GM23338 (cell line): ENCODE results near the gene SOX13.

ENCODE experiments used
- CREB1 ChIP-seq: fragments of 250-450 bp; sonication (Bioruptor Pico); IDR thresholded peaks from 2 replicates; pipeline ENCODE4 v1.5.0; 2020; ENCODE audit warnings: low read depth, mild to moderate bottlenecking, moderate library complexity
- EZH2 ChIP-seq: fragments of 200-600 bp; sonication (generic); IDR thresholded peaks from one replicate; pipeline ENCODE4 v1.8.0; 2017; ENCODE audit warnings: antibody characterized with exemption, mild to moderate bottlenecking, low read depth; ENCODE audit not compliant: unreplicated experiment
- EZH2phosphoT487 ChIP-seq: fragments of 200-600 bp; sonication (generic); IDR thresholded peaks from one replicate; pipeline ENCODE4 v1.8.1; 2018; ENCODE audit warnings: antibody characterized with exemption; ENCODE audit not compliant: unreplicated experiment
- JUNB ChIP-seq: IDR thresholded peaks from one replicate; pipeline ENCODE4 v1.6.1; 2016; ENCODE audit warnings: antibody characterized with exemption; ENCODE audit not compliant: unreplicated experiment
- NANOG ChIP-seq: IDR thresholded peaks from 2 replicates; pipeline ENCODE4 v1.6.1; 2016; ENCODE audit warnings: antibody characterized with exemption, borderline replicate concordance
- POLR2AphosphoS5 ChIP-seq: IDR thresholded peaks from 2 replicates; pipeline ENCODE4 v1.6.1; 2016; ENCODE audit warnings: antibody characterized with exemption, low read depth
- STAT1 ChIP-seq: IDR thresholded peaks from one replicate; pipeline ENCODE4 v1.6.1; 2016; ENCODE audit warnings: antibody characterized with exemption; ENCODE audit not compliant: unreplicated experiment
- ZNF114 ChIP-seq: fragments of 250-450 bp; sonication (Bioruptor Pico); IDR thresholded peaks from 2 replicates; pipeline ENCODE4 v1.5.0; 2020; ENCODE audit warnings: mild to moderate bottlenecking, moderate library complexity
- ZNF331 ChIP-seq: fragments of 250-450 bp; sonication (Bioruptor Pico); IDR thresholded peaks from 2 replicates; pipeline ENCODE4 v1.5.0; 2020; ENCODE audit warnings: low read depth, mild to moderate bottlenecking, moderate library complexity
- TF ChIP-seq, protein P1 (sequence below), 2 experiments: fragments of 200-600 bp in 1 of 2; sonication (generic) in 1 of 2; conservative IDR thresholded peaks; 2 replicates each; pipeline versions ENCODE4 v1.5.1 to v1.6.1; 2016 to 2017; ENCODE audit warnings: antibody characterized with exemption in 2 of 2, low read depth in 2 of 2, mild to moderate bottlenecking in 2 of 2, moderate library complexity in 1 of 2
- TF ChIP-seq, protein P2 (sequence below): IDR thresholded peaks from 2 replicates; pipeline ENCODE4 v1.6.1; 2016; ENCODE audit warnings: antibody characterized with exemption
- TF ChIP-seq, protein P3 (sequence below): IDR thresholded peaks from one replicate; pipeline ENCODE4 v1.6.1; 2018; ENCODE audit warnings: antibody characterized with exemption; ENCODE audit not compliant: unreplicated experiment
- TF ChIP-seq, protein P4 (sequence below): fragments of 250-450 bp; sonication (Bioruptor Pico); IDR thresholded peaks from 2 replicates; pipeline ENCODE4 v1.5.0; 2020; ENCODE audit warnings: mild to moderate bottlenecking, moderate library complexity

DNA sequence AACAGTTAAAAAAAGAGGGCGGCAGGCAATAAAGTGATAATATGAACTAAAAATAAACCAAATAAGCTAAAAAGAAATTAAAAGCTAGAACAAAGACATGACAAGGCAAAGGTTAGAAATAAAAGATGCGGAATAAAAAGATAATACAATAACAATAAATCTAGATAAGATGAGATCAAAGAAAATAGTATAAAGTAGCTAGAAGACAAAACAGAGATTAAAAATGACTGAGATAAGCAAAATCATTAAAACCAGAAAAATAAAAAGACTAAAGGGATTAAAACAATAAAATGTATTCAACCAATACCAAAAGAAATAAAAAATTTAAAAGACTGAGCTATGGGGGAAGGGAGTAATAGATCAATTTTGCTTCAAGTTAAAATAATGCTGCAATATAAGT, 10.8 kb upstream of the SOX13 start:
- TF ChIP-seq, protein P1, sequence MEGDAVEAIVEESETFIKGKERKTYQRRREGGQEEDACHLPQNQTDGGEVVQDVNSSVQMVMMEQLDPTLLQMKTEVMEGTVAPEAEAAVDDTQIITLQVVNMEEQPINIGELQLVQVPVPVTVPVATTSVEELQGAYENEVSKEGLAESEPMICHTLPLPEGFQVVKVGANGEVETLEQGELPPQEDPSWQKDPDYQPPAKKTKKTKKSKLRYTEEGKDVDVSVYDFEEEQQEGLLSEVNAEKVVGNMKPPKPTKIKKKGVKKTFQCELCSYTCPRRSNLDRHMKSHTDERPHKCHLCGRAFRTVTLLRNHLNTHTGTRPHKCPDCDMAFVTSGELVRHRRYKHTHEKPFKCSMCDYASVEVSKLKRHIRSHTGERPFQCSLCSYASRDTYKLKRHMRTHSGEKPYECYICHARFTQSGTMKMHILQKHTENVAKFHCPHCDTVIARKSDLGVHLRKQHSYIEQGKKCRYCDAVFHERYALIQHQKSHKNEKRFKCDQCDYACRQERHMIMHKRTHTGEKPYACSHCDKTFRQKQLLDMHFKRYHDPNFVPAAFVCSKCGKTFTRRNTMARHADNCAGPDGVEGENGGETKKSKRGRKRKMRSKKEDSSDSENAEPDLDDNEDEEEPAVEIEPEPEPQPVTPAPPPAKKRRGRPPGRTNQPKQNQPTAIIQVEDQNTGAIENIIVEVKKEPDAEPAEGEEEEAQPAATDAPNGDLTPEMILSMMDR (conservative IDR thresholded peaks at IDR 0.05; ENCODE audit: low read depth in 2 of 2) = no peak
- TF ChIP-seq EZH2 = no peak
- TF ChIP-seq EZH2phosphoT487 = no peak
- no peak for TF ChIP-seq POLR2AphosphoS5
- TF ChIP-seq CREB1 = no peak
- no peak for TF ChIP-seq ZNF114 (CRISPR knock-in tag)
- TF ChIP-seq, protein P2, sequence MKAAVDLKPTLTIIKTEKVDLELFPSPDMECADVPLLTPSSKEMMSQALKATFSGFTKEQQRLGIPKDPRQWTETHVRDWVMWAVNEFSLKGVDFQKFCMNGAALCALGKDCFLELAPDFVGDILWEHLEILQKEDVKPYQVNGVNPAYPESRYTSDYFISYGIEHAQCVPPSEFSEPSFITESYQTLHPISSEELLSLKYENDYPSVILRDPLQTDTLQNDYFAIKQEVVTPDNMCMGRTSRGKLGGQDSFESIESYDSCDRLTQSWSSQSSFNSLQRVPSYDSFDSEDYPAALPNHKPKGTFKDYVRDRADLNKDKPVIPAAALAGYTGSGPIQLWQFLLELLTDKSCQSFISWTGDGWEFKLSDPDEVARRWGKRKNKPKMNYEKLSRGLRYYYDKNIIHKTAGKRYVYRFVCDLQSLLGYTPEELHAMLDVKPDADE = no peak
- TF ChIP-seq, protein P3, sequence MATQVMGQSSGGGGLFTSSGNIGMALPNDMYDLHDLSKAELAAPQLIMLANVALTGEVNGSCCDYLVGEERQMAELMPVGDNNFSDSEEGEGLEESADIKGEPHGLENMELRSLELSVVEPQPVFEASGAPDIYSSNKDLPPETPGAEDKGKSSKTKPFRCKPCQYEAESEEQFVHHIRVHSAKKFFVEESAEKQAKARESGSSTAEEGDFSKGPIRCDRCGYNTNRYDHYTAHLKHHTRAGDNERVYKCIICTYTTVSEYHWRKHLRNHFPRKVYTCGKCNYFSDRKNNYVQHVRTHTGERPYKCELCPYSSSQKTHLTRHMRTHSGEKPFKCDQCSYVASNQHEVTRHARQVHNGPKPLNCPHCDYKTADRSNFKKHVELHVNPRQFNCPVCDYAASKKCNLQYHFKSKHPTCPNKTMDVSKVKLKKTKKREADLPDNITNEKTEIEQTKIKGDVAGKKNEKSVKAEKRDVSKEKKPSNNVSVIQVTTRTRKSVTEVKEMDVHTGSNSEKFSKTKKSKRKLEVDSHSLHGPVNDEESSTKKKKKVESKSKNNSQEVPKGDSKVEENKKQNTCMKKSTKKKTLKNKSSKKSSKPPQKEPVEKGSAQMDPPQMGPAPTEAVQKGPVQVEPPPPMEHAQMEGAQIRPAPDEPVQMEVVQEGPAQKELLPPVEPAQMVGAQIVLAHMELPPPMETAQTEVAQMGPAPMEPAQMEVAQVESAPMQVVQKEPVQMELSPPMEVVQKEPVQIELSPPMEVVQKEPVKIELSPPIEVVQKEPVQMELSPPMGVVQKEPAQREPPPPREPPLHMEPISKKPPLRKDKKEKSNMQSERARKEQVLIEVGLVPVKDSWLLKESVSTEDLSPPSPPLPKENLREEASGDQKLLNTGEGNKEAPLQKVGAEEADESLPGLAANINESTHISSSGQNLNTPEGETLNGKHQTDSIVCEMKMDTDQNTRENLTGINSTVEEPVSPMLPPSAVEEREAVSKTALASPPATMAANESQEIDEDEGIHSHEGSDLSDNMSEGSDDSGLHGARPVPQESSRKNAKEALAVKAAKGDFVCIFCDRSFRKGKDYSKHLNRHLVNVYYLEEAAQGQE = no peak
- no peak for TF ChIP-seq STAT1
- TF ChIP-seq JUNB = no peak
- TF ChIP-seq, protein P4, sequence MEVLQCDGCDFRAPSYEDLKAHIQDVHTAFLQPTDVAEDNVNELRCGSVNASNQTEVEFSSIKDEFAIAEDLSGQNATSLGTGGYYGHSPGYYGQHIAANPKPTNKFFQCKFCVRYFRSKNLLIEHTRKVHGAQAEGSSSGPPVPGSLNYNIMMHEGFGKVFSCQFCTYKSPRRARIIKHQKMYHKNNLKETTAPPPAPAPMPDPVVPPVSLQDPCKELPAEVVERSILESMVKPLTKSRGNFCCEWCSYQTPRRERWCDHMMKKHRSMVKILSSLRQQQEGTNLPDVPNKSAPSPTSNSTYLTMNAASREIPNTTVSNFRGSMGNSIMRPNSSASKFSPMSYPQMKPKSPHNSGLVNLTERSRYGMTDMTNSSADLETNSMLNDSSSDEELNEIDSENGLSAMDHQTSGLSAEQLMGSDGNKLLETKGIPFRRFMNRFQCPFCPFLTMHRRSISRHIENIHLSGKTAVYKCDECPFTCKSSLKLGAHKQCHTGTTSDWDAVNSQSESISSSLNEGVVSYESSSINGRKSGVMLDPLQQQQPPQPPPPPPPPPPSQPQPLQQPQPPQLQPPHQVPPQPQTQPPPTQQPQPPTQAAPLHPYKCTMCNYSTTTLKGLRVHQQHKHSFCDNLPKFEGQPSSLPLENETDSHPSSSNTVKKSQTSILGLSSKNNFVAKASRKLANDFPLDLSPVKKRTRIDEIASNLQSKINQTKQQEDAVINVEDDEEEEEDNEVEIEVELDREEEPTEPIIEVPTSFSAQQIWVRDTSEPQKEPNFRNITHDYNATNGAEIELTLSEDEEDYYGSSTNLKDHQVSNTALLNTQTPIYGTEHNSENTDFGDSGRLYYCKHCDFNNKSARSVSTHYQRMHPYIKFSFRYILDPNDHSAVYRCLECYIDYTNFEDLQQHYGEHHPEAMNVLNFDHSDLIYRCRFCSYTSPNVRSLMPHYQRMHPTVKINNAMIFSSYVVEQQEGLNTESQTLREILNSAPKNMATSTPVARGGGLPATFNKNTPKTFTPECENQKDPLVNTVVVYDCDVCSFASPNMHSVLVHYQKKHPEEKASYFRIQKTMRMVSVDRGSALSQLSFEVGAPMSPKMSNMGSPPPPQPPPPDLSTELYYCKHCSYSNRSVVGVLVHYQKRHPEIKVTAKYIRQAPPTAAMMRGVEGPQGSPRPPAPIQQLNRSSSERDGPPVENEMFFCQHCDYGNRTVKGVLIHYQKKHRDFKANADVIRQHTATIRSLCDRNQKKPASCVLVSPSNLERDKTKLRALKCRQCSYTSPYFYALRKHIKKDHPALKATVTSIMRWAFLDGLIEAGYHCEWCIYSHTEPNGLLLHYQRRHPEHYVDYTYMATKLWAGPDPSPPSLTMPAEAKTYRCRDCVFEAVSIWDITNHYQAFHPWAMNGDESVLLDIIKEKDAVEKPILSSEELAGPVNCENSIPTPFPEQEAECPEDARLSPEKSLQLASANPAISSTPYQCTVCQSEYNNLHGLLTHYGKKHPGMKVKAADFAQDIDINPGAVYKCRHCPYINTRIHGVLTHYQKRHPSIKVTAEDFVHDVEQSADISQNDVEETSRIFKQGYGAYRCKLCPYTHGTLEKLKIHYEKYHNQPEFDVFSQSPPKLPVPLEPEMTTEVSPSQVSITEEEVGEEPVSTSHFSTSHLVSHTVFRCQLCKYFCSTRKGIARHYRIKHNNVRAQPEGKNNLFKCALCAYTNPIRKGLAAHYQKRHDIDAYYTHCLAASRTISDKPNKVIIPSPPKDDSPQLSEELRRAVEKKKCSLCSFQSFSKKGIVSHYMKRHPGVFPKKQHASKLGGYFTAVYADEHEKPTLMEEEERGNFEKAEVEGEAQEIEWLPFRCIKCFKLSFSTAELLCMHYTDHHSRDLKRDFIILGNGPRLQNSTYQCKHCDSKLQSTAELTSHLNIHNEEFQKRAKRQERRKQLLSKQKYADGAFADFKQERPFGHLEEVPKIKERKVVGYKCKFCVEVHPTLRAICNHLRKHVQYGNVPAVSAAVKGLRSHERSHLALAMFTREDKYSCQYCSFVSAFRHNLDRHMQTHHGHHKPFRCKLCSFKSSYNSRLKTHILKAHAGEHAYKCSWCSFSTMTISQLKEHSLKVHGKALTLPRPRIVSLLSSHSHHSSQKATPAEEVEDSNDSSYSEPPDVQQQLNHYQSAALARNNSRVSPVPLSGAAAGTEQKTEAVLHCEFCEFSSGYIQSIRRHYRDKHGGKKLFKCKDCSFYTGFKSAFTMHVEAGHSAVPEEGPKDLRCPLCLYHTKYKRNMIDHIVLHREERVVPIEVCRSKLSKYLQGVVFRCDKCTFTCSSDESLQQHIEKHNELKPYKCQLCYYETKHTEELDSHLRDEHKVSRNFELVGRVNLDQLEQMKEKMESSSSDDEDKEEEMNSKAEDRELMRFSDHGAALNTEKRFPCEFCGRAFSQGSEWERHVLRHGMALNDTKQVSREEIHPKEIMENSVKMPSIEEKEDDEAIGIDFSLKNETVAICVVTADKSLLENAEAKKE (CRISPR knock-in tag) = no peak
- no peak for TF ChIP-seq NANOG
- TF ChIP-seq ZNF331 (CRISPR knock-in tag) = no peak
